A204.1 (cell line): ENCODE results near the gene TOP3A.

Experiments used
- FAIRE-seq: peaks from 2 replicates; lab custom pipeline; 2012; peaks lifted over from hg19 to GRCh38; lab: Jason Lieb, UNC

TOP3A gene

DNA sequence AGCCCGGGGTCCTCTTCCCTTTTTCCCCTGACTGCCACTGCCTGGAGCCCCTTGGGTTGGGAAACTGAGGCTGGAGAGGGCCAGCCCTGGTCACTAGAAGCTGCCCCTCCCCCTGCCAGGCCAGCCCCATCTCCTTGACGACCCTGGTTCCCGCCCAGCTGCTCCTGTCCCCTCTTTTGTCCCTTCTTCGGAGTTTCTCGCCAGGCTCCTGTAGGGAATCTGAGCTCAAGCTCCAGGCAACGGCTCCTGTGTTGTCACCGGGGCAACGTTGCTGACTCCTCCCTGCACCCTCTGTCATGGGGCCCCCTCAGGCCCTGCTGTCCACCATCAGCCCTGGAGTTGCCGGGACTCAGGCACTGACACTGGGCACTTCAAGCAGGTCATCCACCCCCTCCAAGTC lies 83.6 kb downstream of the TOP3A start:
- no peak for FAIRE-seq

DNA sequence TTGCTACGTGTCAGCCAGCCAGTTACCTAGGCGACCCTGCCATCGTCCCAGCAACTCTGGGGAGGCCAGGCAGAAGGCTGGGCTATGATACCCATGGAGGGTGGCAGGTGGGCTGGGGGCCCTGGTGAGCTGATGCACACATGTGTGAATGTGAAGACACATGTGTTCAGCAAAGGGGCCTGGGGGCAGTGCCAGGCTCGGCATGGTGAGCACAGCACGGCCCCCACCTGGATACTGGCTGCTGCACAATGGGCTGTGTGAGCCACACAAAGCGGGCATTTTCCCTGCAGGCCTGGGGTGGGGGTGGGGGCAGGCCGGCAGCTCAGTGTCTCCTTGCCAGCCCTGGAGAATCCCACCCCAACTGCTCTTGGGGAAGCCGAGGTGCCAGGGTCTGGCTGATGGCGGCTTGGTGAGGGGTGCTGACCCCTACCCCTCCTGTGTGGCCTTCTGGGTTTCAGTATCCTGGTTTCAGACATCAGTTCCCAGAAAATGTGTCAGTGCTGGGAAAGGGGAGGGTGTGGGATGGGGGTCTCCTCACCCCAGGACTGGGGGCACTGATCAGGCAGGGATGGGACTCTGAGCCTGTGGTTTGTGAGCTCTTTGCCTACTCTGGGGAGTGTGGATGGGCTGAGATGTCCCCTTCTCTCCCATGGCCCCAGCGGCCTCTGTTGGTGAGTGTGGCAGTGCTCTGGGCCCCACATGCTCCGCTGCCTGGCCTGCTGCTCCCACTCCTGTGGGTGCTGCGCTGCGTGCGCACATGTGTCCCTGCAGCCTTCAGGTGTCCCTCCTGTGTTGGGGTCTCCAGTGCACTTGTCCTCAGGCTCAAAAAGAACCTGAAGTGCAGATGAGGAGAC lies 84.3 kb downstream of the TOP3A start:
- no peak for FAIRE-seq

GRCh38 chr17:18229771-18230170 lies 85.0 kb downstream of the TOP3A start:
- FAIRE-seq = no peak

- no peak for FAIRE-seq
These were observed 85.5 kb downstream of the TOP3A start for GRCh38 chr17:18229254-18229653.

- no peak for FAIRE-seq
These were observed 86.6 kb downstream of the TOP3A start for GRCh38 chr17:18228176-18228682.

DNA sequence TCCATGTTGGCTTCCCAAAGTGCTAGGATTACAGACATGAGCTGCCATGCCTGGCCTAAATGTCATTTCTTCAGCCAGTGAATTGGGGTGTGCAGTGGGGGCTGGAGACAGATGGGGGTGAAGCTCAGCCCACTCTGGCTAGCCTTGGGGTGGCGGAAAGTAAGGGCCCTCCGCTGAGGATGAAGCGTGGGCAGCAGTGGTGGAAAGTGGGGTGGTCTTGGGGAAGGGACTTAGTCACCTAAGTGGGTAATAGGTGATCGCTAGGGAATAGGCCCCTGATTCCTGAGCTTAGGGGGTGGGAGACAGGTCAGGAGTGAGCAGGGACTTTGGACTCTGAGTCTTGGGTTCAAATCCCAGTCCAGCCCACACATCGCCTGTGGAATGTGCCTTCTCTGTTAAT lies 87.2 kb downstream of the TOP3A start:
- no peak for FAIRE-seq

GRCh38 chr17:18226284-18226945 lies 88.4 kb downstream of the TOP3A start:
- no peak for FAIRE-seq

DNA sequence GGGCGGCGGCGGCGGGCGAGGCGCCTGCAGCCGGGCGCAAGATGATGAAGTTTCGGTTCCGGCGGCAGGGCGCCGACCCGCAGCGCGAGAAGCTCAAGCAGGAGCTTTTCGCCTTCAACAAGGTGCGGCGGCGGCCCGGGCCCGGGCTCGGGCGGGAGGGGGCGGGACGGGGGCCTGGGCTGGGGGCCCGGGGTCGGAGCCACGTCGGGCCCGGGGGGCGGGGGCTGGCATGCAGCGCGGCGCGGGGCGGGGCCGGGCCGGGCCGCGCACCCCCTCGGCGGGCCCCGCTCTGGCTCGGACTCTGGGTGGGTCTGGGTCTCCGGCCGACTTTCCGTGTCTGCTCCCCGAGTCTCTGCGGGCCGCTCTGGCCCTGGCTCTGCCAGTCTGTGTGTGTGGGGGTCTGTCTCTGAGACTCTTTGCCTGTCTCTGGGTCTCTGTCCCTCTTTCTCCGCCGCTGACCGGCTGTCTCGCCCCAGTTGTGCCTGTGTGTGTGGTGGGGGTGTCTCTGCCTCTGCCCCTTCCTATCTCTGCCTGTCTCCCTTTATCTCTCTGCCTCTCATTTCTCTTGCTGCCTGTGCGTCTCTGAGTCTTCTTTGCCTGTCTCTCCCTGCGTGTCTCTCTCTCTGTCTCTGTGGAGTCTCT lies 89.0 kb downstream of the TOP3A start:
- FAIRE-seq = no peak

DNA sequence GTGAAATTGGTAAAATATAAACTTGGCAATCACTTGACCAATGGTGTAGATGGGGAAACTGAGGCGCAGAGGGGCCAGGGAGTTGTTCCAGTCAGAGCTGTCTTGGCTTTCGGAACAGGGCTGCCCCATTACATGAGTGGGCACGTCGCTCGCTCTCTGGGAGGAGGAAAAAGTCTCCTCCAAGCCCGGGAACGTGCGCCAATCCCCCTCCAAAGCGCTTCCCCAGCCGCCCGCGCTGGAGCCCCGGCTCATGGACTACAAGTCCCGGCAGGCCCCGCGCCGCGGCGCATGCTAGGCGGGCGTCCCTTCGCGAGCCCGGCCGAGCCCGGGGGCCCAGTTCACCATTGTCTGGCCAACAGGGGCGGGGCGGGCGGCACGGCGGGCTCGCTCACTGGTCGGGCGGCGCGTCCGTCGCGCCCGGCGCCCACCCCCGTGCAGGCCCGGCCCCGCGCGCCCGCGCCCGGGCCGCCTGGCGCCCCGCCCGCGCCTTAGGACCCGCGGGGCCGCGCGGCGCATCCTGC lies 89.6 kb downstream of the TOP3A start, which contains the start of gene LLGL1:
TSS of gene LLGL1 (plus strand) at position 515 of the 521 bp plus-strand sequence. CDS start 48 bp downstream, outside the sequence.
- no peak for FAIRE-seq

- no peak for FAIRE-seq
These were observed 90.2 kb downstream of the TOP3A start for GRCh38 chr17:18224387-18225120.

- FAIRE-seq = no peak
These were observed 90.8 kb downstream of the TOP3A start for GRCh38 chr17:18224053-18224386.
